Measurements from ENCODE around the gene BORCS6.
"Not testable (repeated sequence)": the region's sequence is repeated elsewhere in the genome, so short reads cannot be mapped to it uniquely, and the experiment has no call there.

Gene BORCS6

GRCh38 chr17:8189711-8190477, at the start of gene BORCS6:
TSS of gene BORCS6 (minus strand) at chr17:8190180. CDS start at chr17:8190140, 40 bp downstream.
- FAIRE-seq = peak; percentile 96

- no peak for FAIRE-seq
These were observed 47.9 kb upstream of the BORCS6 start for GRCh38 chr17:8237886-8238285.

GRCh38 chr17:8237175-8237574, 47.2 kb upstream of the BORCS6 start:
- no peak for FAIRE-seq

GRCh38 chr17:8235676-8236075, 45.7 kb upstream of the BORCS6 start:
- FAIRE-seq = no peak

GRCh38 chr17:8234361-8235270, 44.6 kb upstream of the BORCS6 start:
- no peak for FAIRE-seq

- no peak for FAIRE-seq
These were observed 41.7 kb upstream of the BORCS6 start for GRCh38 chr17:8231701-8232100.

GRCh38 chr17:8227238-8227581, 37.2 kb upstream of the BORCS6 start:
- no peak for FAIRE-seq

- peak; percentile 83 for FAIRE-seq
These were observed 36.7 kb upstream of the BORCS6 start for GRCh38 chr17:8226536-8227237.

GRCh38 chr17:8225813-8226535, 36.0 kb upstream of the BORCS6 start:
- FAIRE-seq = peak; percentile 36

- FAIRE-seq = no peak
These were observed 35.2 kb upstream of the BORCS6 start for GRCh38 chr17:8224891-8225812.

- no peak for FAIRE-seq
These were observed 33.6 kb upstream of the BORCS6 start for GRCh38 chr17:8223356-8224126.

GRCh38 chr17:8222630-8223355, 32.8 kb upstream of the BORCS6 start:
- peak; percentile 91 for FAIRE-seq

GRCh38 chr17:8222380-8222629, 32.3 kb upstream of the BORCS6 start:
- no peak for FAIRE-seq

- FAIRE-seq = no peak
These were observed 31.8 kb upstream of the BORCS6 start for GRCh38 chr17:8221663-8222379.

GRCh38 chr17:8220783-8221662, 31.0 kb upstream of the BORCS6 start:
- FAIRE-seq = peak; percentile 23

GRCh38 chr17:8214000-8214399, 24.0 kb upstream of the BORCS6 start:
- not testable (repeated sequence) for FAIRE-seq

GRCh38 chr17:8212312-8213180, 22.6 kb upstream of the BORCS6 start:
- no peak for FAIRE-seq

Data from G401.6 (cell line).